Measurements from ENCODE around the gene BEX3.
"Not testable (repeated sequence)": the region's sequence is repeated elsewhere in the genome, so short reads cannot be mapped to it uniquely, and the experiment has no call there.

Gene BEX3

GRCh38 chrX:103356858-103357257 is 19.5 kb upstream of the BEX3 start:
- ATAC-seq (ENCODE audit: low read depth) (peak; percentile 31; the same call in 2 of the 3 replicates), DNase-seq (ENCODE audit: low spot score) (no peak)
- TF ChIP-seq, protein P1, sequence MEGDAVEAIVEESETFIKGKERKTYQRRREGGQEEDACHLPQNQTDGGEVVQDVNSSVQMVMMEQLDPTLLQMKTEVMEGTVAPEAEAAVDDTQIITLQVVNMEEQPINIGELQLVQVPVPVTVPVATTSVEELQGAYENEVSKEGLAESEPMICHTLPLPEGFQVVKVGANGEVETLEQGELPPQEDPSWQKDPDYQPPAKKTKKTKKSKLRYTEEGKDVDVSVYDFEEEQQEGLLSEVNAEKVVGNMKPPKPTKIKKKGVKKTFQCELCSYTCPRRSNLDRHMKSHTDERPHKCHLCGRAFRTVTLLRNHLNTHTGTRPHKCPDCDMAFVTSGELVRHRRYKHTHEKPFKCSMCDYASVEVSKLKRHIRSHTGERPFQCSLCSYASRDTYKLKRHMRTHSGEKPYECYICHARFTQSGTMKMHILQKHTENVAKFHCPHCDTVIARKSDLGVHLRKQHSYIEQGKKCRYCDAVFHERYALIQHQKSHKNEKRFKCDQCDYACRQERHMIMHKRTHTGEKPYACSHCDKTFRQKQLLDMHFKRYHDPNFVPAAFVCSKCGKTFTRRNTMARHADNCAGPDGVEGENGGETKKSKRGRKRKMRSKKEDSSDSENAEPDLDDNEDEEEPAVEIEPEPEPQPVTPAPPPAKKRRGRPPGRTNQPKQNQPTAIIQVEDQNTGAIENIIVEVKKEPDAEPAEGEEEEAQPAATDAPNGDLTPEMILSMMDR (IDR thresholded peaks at IDR 0.05; ENCODE audit: poor library complexity, severe bottlenecking), result no peak
- Histone ChIP-seq H3K9me3 (ENCODE audit: severe bottlenecking) (no peaks in the 10 kb centered on the region), H3K36me3 (ENCODE audit: low read depth) (peaks cover 7% of the 10 kb centered on the region; the same call in 1 of the 2 replicates), H3K27ac (ENCODE audit: poor library complexity, severe bottlenecking) (peak overlapping the region; percentile 56), H3K4me3 (ENCODE audit: severe bottlenecking) (peak overlapping the region; percentile 70), H3K4me1 (ENCODE audit: insufficient read depth, poor library complexity, severe bottlenecking) (peaks cover under 1% of the 10 kb centered on the region), H3K27me3 (ENCODE audit: insufficient read depth, poor library complexity, severe bottlenecking) (no peaks in the 10 kb centered on the region)

- no peak for DNase-seq (ENCODE audit: low spot score)
- Histone ChIP-seq H3K4me1 (ENCODE audit: insufficient read depth, poor library complexity, severe bottlenecking) (peaks cover 10% of the 10 kb centered on the region), H3K9me3 (ENCODE audit: severe bottlenecking) (no peaks in the 10 kb centered on the region), H3K27ac (ENCODE audit: poor library complexity, severe bottlenecking) (no peak overlapping the region), H3K27me3 (ENCODE audit: insufficient read depth, poor library complexity, severe bottlenecking) (no peaks in the 10 kb centered on the region), H3K36me3 (ENCODE audit: low read depth) (peaks cover 7% of the 10 kb centered on the region; the same call in 1 of the 2 replicates), H3K4me3 (ENCODE audit: severe bottlenecking) (no peak overlapping the region)
- ATAC-seq (ENCODE audit: low read depth), result no peak
- TF ChIP-seq, protein P1 (IDR thresholded peaks at IDR 0.05; ENCODE audit: poor library complexity, severe bottlenecking), result no peak
Measured at GRCh38 chrX:103357871-103358270, 18.5 kb upstream of the BEX3 start.

- not testable (repeated sequence) for H3K36me3 ChIP-seq (ENCODE audit: low read depth); H3K27me3 ChIP-seq (ENCODE audit: insufficient read depth, poor library complexity, severe bottlenecking); ATAC-seq (ENCODE audit: low read depth); H3K4me3 ChIP-seq (ENCODE audit: severe bottlenecking); H3K27ac ChIP-seq (ENCODE audit: poor library complexity, severe bottlenecking); H3K9me3 ChIP-seq (ENCODE audit: severe bottlenecking); DNase-seq (ENCODE audit: low spot score)
- peaks cover 12% of the 10 kb centered on the region for H3K4me1 ChIP-seq (ENCODE audit: insufficient read depth, poor library complexity, severe bottlenecking)
Measured at GRCh38 chrX:103359605-103360004, 16.7 kb upstream of the BEX3 start.

DNA sequence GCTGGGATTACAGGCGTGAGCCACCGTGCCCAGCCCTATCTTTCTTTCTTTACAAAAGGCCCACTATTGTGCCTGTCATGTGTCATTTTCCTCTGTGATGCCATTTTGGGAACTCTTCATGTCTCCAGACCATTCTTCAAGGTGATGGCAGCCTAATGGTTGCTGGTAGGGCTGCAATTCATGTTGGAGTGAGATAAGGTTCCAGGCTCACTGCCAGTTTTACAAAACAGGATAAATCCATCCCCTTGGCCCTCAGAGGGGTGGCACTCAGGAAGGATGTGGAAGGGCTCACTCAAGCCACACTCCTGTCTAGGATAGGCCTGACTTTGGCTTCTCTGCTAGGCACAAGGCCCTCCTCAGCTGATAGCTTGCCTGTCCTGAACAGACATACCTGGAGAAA is 16.2 kb upstream of the BEX3 start:
- H3K36me3 ChIP-seq (ENCODE audit: low read depth), result peaks cover 7% of the 10 kb centered on the region; the same call in 1 of the 2 replicates
- TF ChIP-seq, protein P1 (IDR thresholded peaks at IDR 0.05; ENCODE audit: poor library complexity, severe bottlenecking), result no peak
- H3K27ac ChIP-seq (ENCODE audit: poor library complexity, severe bottlenecking), result no peak overlapping the region
- no peaks in the 10 kb centered on the region for H3K9me3 ChIP-seq (ENCODE audit: severe bottlenecking)
- ATAC-seq (ENCODE audit: low read depth), result no peak
- no peak overlapping the region for H3K4me3 ChIP-seq (ENCODE audit: severe bottlenecking)
- peaks cover 12% of the 10 kb centered on the region for H3K4me1 ChIP-seq (ENCODE audit: insufficient read depth, poor library complexity, severe bottlenecking)
- no peak for DNase-seq (ENCODE audit: low spot score)
- no peaks in the 10 kb centered on the region for H3K27me3 ChIP-seq (ENCODE audit: insufficient read depth, poor library complexity, severe bottlenecking)

DNA sequence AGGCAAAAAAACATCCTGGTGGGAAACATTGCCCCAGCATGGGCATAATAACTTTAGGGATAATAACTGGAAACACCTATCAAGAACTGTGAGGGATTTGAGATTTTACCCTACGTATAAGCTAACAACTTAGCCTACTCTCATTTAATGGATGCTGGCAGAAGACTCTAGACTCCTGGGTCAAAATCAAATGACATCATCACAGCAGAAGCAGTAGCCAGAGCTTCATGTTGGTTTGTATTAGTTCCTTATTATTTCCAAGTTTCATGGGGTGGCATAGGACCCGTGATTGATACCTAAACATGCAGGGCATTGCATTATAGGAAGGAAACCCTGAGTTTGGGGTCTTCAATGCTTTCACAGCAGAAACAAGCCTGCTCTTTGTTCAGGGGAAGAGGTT is 15.4 kb upstream of the BEX3 start:
- Histone ChIP-seq H3K4me1 (ENCODE audit: insufficient read depth, poor library complexity, severe bottlenecking) (peaks cover 12% of the 10 kb centered on the region), H3K4me3 (ENCODE audit: severe bottlenecking) (no peak overlapping the region), H3K27ac (ENCODE audit: poor library complexity, severe bottlenecking) (no peak overlapping the region), H3K9me3 (ENCODE audit: severe bottlenecking) (no peaks in the 10 kb centered on the region), H3K27me3 (ENCODE audit: insufficient read depth, poor library complexity, severe bottlenecking) (no peaks in the 10 kb centered on the region), H3K36me3 (ENCODE audit: low read depth) (peaks cover 7% of the 10 kb centered on the region; the same call in 1 of the 2 replicates)
- DNase-seq (ENCODE audit: low spot score), result no peak
- TF ChIP-seq, protein P1 (IDR thresholded peaks at IDR 0.05; ENCODE audit: poor library complexity, severe bottlenecking), result no peak
- ATAC-seq (ENCODE audit: low read depth), result no peak

Measured in RWPE2 (cell line).